Effector memory CD8-positive, alpha-beta T cell (primary cell): ENCODE measurements around the gene ARHGEF2.

Experiments
- ATAC-seq: fragments of 150-1000 bp; cut with Tn5 transposase; replicated peaks from 2 replicates; pipeline ENCODE4 v1.10.0; 2021; ENCODE audit warnings: mild to moderate bottlenecking, moderate library complexity
- DNase-seq, 3 experiments: peaks; one replicate each; pipeline ENCODE4 v3.0.0; 2021
- H3K27ac Mint-ChIP-seq, 2 donors: one replicate each; pipeline ENCODE4 v1.8.0; 2022; ENCODE audit warnings: mild to moderate bottlenecking in 2 of 2, mixed read lengths in 2 of 2, moderate library complexity in 2 of 2
- H3K27me3 Mint-ChIP-seq, 2 donors: one replicate each; pipeline ENCODE4 v1.8.0; 2022; ENCODE audit warnings: mixed read lengths in 2 of 2
- H3K36me3 Mint-ChIP-seq: one replicate; pipeline ENCODE4 v1.8.0; 2022; ENCODE audit warnings: mild to moderate bottlenecking, moderate library complexity, mixed read lengths; ENCODE audit not compliant: insufficient read depth
- H3K4me1 Mint-ChIP-seq, 2 donors: one replicate each; pipeline ENCODE4 v1.8.0; 2022; ENCODE audit warnings: low read depth in 2 of 2, mixed read lengths in 2 of 2
- H3K4me3 Mint-ChIP-seq, 2 donors: one replicate each; pipeline ENCODE4 v1.8.0; 2022; ENCODE audit warnings: mild to moderate bottlenecking in 2 of 2, mixed read lengths in 2 of 2, moderate library complexity in 2 of 2
- H3K9me3 Mint-ChIP-seq, 2 donors: one replicate each; pipeline ENCODE4 v1.8.0; 2022; ENCODE audit warnings: mixed read lengths in 2 of 2
- total RNA-seq, 9 experiments: gene quantifications; one replicate each; lab custom pipeline; 2026; lab: John Stamatoyannopoulos, UW

ARHGEF2 gene
- 96.1 to 303 (median 204) reads per million in 9 experiments for total RNA-seq

DNA sequence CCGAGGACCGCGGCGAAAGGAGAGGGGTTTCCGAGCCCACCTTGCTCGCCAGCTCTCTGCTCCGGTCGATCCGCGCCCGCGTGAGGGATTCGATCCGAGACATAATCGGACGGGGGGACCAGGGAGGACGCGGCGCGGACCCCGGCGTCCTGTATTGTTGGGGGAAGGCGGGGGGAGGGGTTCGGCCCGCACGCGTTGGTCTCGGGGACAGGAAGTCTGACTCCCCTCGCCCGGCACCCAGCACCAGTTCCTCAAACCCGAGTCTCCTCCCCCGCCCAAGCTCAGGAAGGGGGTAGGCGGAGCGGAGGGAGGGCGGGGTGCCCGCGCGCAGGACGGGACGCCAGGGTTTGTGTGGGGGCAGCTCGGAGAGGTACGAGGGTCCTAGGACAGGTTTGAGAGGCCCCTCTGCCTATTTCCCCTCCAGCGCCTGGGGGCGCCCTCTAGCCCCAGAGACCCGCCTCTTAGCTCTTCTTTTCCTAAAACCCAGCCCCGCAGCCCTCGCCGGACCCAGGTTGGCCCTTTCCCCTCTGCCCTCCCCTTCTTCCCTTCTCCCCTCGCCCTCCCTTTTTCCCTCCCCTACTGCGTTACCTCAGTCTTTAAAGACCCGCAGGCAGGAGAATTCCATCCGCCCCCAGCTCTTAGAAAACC is at the start of gene ARHGEF2:
ARHGEF2 (minus strand) TSS at position 223 of the 648 bp plus-strand sequence; CDS start at position 103, 120 bp downstream.
- no peaks in the 10 kb centered on the region for H3K9me3 Mint-ChIP-seq
- peak; percentile 68 for ATAC-seq
- peak within 1 kb of the TSS; percentile 85 to 94 for H3K27ac Mint-ChIP-seq
- H3K4me3 Mint-ChIP-seq: peak within 1 kb of the TSS; percentile 83 to 97
- no peaks in the 10 kb centered on the region for H3K27me3 Mint-ChIP-seq
- H3K36me3 Mint-ChIP-seq: peaks cover 35% of the 10 kb centered on the region
- DNase-seq: peak; percentile 55 to 62 (median 59)
- peaks cover 70 to 78% of the 10 kb centered on the region in 2 donors for H3K4me1 Mint-ChIP-seq

DNA sequence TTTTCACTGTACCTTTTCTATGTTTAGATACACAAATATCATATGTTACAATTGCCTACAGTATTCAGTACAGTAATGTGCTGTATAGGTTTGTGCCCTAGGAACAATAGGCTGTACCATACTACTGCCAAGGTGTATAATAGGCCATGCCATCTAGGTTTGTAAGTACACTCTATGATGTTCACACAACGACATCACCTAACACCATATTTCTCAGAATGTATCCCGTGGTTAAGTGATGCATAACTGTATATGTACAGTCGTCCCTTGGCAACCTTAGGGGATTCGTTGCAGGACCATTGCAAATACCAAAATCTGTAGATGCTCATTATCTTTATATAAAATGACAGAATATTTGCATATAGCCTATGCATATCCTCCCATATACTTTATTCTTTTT is 48.2 kb upstream of the ARHGEF2 start:
- no peak for ATAC-seq
- DNase-seq: no peak
- Mint-ChIP-seq H3K36me3 (peaks cover 2% of the 10 kb centered on the region), H3K9me3 (no peaks in the 10 kb centered on the region), H3K4me1 (peaks cover 2 to 3% of the 10 kb centered on the region in 2 donors), H3K4me3 (no peak overlapping the region), H3K27me3 (peaks cover 5 to 8% of the 10 kb centered on the region in 2 donors), H3K27ac (no peak overlapping the region)

DNA sequence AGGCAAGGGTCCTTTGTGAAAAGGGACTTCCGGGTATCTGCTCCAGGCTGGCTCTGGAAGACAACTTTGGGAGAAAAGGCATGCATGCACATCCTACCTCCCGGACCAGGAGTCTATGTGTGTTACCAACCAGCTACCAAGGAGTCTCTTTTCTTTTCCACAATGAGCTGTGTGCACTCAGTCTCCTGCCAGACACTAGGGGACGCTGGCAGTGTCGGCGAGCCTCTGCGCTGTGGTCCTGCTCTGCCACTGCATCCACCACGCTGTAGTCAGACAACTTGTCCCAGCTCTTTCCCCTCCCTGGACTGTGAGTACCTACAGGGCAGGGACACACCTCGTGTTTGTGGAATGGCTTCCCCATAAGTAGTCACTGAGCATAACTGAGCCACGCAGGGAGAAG is 47.5 kb upstream of the ARHGEF2 start:
- DNase-seq (peak in 2 of 3 experiments; percentile 9 to 25), ATAC-seq (peak; percentile 81)
- peaks cover 2 to 6% of the 10 kb centered on the region in 2 donors for H3K4me1 Mint-ChIP-seq
- H3K27ac Mint-ChIP-seq: no peak overlapping the region
- no peaks in the 10 kb centered on the region for H3K9me3 Mint-ChIP-seq
- no peak overlapping the region for H3K4me3 Mint-ChIP-seq
- peaks cover 3% of the 10 kb centered on the region for H3K36me3 Mint-ChIP-seq
- H3K27me3 Mint-ChIP-seq: peaks cover 5 to 8% of the 10 kb centered on the region in 2 donors

DNA sequence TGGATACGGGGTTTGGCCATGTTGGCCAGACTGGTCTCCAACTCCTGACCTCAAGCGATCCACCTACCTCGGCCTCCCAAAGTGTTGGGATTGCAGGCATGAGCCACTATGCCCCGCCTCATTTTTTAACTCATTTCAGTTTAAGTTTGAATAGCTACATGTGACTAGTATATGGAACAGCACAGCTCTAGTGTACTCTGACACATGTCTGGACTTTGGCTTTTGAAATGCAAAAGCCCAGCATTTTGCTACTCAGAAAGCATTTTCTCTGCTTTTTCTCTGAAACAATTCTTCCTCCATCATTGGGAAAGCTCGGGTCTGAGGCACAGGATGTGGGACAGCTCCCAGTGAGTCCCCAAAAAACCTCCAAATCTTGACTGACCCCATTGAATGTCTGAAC is 46.5 kb upstream of the ARHGEF2 start:
- Mint-ChIP-seq H3K9me3 (no peaks in the 10 kb centered on the region), H3K4me3 (no peak overlapping the region), H3K4me1 (peaks cover 11 to 14% of the 10 kb centered on the region in 2 donors), H3K36me3 (peaks cover 10% of the 10 kb centered on the region), H3K27me3 (peaks cover 5 to 8% of the 10 kb centered on the region in 2 donors), H3K27ac (no peak overlapping the region)
- no peak for DNase-seq
- no peak for ATAC-seq

DNA sequence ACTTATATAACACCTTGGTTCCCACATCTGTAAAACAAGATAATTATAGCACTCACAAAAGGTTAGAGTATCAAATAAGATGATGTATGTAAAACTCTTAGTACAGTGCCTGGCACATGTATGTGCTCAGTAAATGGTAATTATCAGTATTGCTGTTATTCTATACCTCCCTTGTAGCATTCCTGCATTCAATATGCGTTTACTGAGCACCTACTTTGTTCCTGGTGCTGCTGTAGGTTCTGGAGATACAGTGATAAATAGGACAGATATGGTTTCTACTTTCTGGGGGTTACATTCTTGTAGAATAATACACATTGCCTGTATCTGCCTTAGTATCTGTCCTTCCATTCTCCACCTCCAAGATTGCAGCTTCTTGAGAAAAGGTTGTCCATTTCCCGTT is 43.6 kb upstream of the ARHGEF2 start:
- Mint-ChIP-seq H3K4me1 (peaks cover 19 to 23% of the 10 kb centered on the region in 2 donors), H3K36me3 (peaks cover 26% of the 10 kb centered on the region), H3K4me3 (peak overlapping the region; percentile 41 to 88), H3K27me3 (peaks cover 5 to 8% of the 10 kb centered on the region in 2 donors), H3K9me3 (no peaks in the 10 kb centered on the region), H3K27ac (peak overlapping the region in 1 of 2 donors; percentile 29)
- ATAC-seq (no peak), DNase-seq (no peak)

DNA sequence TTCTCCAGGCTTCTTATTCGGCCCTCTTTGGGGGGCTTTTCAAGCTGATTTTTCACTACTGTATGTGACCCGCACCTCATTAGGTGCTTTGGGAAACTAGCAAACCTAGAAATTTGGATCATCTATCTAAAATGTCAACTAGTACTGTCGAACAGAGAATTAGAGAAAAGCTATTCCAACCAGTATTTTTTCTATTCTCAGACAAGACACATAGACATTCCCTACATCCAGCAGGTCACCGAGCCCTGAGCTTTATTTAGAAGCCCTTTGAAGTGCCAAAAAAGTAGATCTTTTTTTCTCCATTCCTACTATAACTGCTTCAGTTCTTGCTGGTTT is 42.7 kb upstream of the ARHGEF2 start:
- Mint-ChIP-seq H3K9me3 (no peaks in the 10 kb centered on the region), H3K36me3 (peaks cover 34% of the 10 kb centered on the region), H3K27me3 (peaks cover 5 to 8% of the 10 kb centered on the region in 2 donors), H3K4me3 (peak overlapping the region; percentile 88 to 95), H3K27ac (peak overlapping the region; percentile 89 to 91), H3K4me1 (peaks cover 23 to 24% of the 10 kb centered on the region in 2 donors)
- DNase-seq (no peak), ATAC-seq (no peak)

DNA sequence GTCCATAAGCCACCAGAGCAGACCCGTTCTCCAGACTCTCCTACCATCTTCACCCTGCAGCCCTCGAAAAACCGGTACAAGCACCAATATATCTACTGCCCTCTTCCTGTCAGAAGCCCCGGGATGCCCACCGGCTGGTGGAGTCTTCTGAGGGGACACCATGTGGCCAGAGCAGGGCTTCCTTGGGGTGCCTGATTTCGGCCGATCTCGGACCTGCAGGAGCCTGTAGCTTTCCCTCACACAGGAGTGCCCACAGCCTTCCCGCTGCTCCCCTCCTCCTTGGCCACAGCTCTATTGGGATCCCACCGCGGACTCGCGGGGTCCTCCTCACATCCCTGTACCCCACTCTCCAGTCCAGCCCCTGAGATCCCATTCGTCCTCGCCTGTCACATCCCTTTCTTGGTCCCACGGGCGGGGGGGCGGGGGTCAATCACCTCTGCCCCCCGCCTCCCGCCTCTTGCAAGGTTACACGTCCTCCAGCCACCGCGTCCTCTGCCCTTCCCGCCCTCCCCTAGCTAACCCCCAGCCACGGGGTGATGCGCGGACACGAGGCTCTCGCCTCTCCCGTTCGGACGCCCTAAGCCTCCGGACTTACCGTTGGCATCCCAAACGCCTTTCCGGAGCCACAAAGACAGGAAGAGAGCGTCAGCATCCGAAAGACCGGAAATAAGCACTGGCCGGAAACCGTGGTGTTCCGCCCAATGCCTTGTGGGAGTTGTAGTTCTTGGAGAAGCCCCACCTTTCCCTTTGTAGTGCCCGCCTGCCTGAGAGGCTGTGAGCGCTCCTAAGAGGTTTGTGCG is 42.1 kb upstream of the ARHGEF2 start, which contains the start of gene SSR2:
SSR2 (minus strand) TSS at position 659 of the 800 bp plus-strand sequence. CDS start 784 bp downstream, outside the sequence.
- H3K36me3 Mint-ChIP-seq: peaks cover 40% of the 10 kb centered on the region
- no peaks in the 10 kb centered on the region for H3K9me3 Mint-ChIP-seq
- peak; percentile 79 to 80 (median 79) for DNase-seq
- peak; percentile 100 for ATAC-seq
- H3K27me3 Mint-ChIP-seq: peaks cover 5 to 6% of the 10 kb centered on the region in 2 donors
- H3K4me1 Mint-ChIP-seq: peaks cover 21 to 23% of the 10 kb centered on the region in 2 donors
- H3K27ac Mint-ChIP-seq: peak within 1 kb of the TSS; percentile 89 to 91
- peak within 1 kb of the TSS; percentile 88 to 95 for H3K4me3 Mint-ChIP-seq

DNA sequence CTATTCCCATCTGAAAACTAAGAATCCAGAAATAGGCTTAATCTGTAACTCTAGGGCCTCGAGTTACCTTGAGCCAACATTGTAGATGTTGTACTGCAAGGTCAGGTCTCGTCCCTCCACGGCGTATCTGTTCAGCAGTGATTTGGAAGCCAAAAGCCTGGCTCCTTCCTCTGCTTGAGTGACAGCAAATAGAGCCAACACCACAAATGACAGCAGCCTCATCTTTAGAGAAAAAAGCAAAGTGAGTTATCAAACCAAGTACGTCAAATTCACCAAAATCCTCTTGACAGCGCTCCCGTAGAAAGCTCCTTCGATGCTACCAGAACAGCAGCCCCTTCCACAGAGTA is 41.6 kb upstream of the ARHGEF2 start:
- H3K27ac Mint-ChIP-seq: peak overlapping the region; percentile 89 to 91

DNA sequence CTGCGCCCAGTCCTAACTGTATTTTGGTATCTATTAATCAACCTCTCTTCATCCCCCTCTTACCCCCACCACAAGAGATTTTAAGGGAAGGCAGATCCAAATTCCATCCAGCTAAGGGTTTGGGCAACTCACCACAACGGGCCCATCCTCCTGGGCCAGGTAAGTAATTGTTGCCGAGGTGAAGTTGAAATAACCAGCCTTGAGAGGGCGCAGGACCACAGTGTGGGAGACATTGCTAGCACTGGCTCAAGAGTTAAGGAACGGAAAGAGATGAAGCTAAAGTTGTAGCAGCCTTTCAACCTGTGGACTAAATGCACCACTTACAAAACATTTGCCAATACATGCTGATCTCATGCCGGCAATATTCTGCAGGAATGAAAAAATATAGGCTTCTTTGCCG is 36.5 kb upstream of the ARHGEF2 start:
- H3K36me3 Mint-ChIP-seq: peaks cover 68% of the 10 kb centered on the region
- no peak for ATAC-seq
- H3K27me3 Mint-ChIP-seq: no peaks in the 10 kb centered on the region

More for the DNA sequence above, 41.6 kb upstream of the ARHGEF2 start:
- peaks cover 42% of the 10 kb centered on the region for H3K36me3 Mint-ChIP-seq
- DNase-seq (no peak), ATAC-seq (no peak)
- no peaks in the 10 kb centered on the region for H3K9me3 Mint-ChIP-seq
- peaks cover 21 to 22% of the 10 kb centered on the region in 2 donors for H3K4me1 Mint-ChIP-seq
- peaks cover 0 to under 1% of the 10 kb centered on the region in 2 donors for H3K27me3 Mint-ChIP-seq
- peak overlapping the region; percentile 88 to 95 for H3K4me3 Mint-ChIP-seq

DNA sequence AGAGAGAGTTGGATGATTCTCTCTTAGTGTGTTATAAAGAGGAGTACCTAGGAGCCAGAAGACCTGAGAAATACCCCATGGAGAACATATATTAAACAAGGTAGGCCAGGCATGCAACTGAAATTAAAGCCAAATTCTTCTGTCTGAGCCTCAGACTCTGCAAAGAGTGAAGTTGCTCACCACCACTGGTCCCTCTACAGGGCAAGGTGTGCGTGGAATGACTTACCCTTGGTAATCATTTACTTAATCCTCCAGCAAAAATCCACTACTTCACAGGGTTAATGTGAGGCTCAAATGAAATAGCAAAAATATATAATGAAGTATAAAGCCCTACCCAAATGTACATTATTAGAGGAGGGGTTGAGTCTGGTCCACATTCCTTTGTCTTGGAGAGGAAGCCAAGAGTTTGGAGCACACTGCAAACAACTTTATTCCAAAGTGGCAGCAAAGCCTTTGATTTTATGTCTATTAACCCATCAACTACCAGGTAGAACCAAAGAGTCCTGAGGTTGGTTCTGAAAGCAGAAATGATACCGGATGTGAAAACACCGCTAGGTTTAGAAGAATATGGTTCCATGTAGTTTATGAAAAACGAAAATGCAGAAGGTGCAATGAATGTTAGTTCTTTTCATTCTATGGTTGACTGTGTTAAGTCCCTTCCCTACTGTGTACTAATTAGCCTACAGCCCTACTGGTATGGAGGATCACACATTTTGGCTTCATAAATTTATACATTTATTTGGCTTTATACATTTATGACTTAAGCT is 33.9 kb upstream of the ARHGEF2 start:
- Mint-ChIP-seq H3K27ac (no peak overlapping the region), H3K36me3 (peaks cover 78% of the 10 kb centered on the region), H3K4me1 (peaks cover 4 to 15% of the 10 kb centered on the region in 2 donors), H3K27me3 (no peaks in the 10 kb centered on the region), H3K4me3 (no peak overlapping the region), H3K9me3 (no peaks in the 10 kb centered on the region)
- no peak for DNase-seq
- ATAC-seq: no peak

More for the DNA sequence above, 36.5 kb upstream of the ARHGEF2 start:
- Mint-ChIP-seq H3K4me1 (peaks cover 12 to 19% of the 10 kb centered on the region in 2 donors), H3K9me3 (no peaks in the 10 kb centered on the region), H3K27ac (peak overlapping the region in 1 of 2 donors; percentile 39), H3K4me3 (no peak overlapping the region)
- DNase-seq: no peak

DNA sequence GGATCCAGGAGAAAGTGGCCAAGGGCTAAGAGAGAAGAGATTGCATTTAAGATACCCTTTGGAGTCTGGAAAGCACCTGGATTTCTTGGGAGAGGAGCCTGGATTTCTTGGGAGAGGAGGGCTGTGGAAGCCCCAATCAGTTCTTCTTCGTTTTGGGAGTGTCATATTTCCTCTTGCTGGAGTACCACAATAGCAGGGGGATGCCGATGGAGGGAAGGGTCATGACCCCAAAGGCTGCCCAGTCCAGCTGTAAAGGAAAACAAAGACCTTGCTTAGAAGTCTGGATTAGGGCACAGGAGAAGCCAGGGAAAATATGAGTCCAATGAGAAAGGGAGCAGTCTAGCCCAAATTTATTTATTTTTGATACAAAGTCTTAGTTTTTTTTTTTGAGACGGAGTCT is 31.1 kb upstream of the ARHGEF2 start:
- H3K9me3 Mint-ChIP-seq: no peaks in the 10 kb centered on the region
- peak overlapping the region in 1 of 2 donors; percentile 82 for H3K27ac Mint-ChIP-seq
- no peak for DNase-seq
- H3K27me3 Mint-ChIP-seq: no peaks in the 10 kb centered on the region
- peaks cover 19 to 21% of the 10 kb centered on the region in 2 donors for H3K4me1 Mint-ChIP-seq
- no peak overlapping the region for H3K4me3 Mint-ChIP-seq
- ATAC-seq: no peak
- peaks cover 65% of the 10 kb centered on the region for H3K36me3 Mint-ChIP-seq

DNA sequence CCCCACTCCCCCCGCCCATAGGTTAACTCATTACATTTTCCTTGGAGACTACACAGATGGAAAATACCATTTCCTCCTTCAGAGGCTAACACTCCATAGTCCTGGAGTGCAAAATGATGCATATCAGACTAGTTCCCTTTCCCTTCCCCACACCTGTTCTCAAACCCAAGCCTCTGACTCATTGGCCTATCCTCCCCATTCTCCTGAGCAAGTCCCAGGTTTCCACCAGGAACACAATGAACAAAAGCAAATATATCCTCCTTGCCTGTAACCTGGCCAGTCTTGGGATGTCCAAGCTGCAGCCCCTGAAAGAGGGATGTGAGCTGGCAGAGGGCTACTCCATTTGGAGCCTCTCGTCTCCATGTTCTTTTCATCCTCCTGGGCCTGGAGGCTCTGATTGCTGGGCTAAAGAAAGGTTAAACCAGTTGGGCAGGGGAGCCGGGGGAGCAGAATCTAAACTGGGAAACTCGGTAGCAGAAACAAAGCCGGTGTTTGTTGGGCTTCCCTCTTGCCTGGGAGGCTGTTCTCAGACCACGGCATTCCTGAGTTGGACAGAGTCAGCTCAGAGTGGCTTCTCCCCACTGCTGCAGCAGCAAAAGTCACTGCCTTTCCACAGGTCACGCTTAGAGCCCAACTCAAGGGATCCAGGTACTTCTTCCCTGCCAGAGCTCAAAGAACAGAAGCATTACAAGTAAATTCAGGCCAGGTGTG is 28.5 kb upstream of the ARHGEF2 start:
- peaks cover 23 to 28% of the 10 kb centered on the region in 2 donors for H3K4me1 Mint-ChIP-seq
- no peaks in the 10 kb centered on the region for H3K9me3 Mint-ChIP-seq
- ATAC-seq (no peak), DNase-seq (no peak)
- peak overlapping the region in 1 of 2 donors; percentile 32 for H3K27ac Mint-ChIP-seq
- H3K27me3 Mint-ChIP-seq: no peaks in the 10 kb centered on the region
- H3K36me3 Mint-ChIP-seq: peaks cover 53% of the 10 kb centered on the region
- no peak overlapping the region for H3K4me3 Mint-ChIP-seq
